NCI-H345 treated with DMSO at 0.1 percent for 48 hours (cell line): ENCODE results near the gene USHBP1.

Source experiments
- DNase-seq: peaks from one replicate; lab custom pipeline; 2025; ENCODE audit not compliant: unreplicated experiment; lab: John Stamatoyannopoulos, UW

The USHBP1 gene

DNA sequence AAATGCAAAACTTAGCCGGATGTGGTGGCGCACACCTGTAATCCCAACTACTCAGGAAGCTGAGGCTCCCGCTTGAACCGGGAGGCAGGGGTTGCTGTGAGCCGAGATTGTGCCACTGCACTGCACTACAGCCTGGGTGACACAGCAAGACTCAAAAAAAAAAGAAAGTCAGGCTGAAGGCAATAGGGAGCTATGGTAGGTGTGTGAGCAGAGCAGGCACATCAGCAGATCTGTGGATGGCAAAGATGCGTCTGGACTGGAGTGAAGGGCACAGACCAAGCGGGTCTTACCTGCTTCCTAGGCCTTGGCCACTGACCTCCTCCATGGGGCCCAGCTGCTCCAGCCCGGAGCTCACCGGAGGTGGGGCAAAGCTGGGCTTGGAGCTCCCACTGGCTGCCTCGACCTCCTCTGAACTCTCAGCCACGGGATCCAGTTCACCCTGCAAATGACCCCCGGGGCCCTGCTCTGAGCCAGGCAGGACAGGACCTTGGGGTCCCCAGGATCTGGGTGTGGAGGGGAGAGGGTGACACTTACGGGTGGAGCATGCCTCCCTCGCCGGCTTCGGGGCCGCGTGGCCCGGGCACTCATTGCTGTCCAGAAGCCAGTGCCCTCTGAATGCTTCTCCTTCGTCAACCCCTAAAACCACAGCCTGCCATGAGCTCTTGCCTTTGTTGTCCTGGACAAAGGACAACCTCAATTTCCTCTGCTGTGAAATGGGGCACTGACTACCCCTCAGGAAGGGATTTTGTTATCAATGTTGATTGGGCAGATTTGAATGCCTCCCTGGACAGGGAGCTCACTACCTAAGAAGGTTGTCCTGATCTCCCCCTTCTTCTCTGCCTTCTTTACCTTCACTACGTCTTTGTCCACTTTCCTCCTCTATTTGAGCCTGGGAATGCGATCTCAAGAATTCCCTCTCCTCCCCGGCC, 569 bp downstream of the USHBP1 start:
- no peak for DNase-seq

DNA sequence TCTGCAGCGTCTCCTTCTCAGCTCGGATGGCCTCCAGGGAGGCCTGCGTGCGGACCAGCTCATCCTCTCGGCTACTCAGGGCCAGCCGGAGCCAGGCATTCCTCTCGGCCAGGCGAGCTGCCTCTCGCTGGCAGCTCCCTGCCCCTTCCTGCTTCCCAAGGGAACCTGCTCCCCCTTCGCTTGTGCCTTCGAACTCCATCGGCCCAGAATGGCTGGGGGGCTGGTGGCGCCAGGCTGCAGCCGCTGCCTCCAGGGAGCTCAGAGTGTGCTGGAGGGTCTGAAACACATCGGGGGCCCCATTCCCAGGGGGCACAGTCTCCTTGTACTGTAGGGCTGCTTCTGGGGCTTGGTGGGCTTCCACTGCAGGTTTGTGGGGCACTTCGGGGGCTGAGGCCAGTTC, 2.0 kb downstream of the USHBP1 start:
- no peak for DNase-seq

DNA sequence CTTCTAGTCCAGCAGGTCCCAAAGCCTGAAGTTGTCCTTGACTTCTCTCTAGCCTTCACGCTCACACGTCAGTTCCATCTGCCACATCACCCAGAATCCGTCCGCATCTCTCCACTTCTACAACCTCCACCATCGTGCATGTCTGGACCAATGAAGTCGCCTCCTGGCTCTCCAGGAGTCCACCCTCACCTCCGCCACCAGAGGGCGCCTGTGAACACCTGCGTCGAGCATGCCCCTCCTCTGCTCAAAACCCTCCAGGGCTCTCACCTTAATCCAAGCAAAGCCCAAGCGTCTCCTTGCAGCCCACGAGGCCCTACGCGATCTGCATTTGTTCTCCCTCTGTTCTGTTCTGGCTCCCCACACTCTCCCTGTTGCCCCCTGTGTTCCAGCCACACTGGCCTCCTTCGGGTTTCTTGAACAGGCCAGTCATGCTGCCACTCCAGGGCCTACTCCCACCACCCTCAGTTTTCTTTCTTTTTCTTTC, 3.7 kb downstream of the USHBP1 start:
- peak; percentile 31 for DNase-seq

DNA sequence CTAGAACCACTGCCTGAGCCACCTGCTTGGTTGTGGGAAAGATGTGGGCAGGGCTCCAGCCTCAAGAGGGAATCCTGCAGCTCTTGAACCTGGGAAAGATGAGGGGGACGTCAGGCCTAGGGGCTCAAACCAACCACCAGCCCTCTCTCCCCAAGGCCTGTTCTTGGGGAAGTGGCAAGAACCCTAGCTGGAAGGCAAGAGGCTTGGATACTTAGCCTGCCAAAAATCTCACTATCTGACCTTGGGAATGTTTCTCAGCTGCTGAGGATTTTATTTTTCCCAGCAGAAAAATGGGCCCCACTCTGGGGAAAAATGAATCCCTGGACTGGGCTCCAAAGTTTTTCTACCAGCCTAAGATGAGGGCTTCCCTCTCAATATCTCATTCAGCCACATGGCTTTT, 4.6 kb downstream of the USHBP1 start:
- no peak for DNase-seq

DNA sequence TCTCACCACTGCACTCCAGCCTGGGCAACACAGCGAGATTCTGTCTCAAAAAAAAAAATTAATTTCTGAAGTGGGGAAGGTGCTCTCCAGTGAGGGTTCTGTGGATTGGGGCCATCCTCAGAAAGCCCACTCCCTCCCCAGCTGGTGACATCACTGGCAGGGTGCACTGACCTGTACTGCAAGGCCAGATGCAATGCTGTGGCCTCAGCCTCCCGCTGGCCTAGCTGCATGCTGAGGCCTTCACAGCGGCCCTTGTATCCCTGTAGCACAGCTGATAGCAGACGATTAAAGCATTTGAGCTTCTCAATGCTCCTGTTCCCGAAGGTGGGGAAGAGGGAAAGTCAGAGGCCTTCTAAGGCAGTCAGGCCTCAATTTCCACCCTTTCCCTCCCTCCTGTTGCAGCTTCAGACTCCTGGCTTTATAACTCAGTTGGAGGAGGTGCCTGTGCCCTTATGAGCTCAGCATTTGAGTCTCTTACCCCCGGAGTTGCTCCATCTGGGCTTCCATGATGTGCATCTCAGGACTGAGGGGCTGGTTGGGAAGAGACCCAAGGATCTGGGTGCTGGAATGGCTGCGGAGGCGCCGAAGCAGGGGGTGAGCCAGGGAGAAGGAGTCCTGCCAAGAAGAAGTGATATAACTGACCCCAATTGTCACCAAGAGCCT, 5.3 kb downstream of the USHBP1 start:
- DNase-seq: no peak

DNA sequence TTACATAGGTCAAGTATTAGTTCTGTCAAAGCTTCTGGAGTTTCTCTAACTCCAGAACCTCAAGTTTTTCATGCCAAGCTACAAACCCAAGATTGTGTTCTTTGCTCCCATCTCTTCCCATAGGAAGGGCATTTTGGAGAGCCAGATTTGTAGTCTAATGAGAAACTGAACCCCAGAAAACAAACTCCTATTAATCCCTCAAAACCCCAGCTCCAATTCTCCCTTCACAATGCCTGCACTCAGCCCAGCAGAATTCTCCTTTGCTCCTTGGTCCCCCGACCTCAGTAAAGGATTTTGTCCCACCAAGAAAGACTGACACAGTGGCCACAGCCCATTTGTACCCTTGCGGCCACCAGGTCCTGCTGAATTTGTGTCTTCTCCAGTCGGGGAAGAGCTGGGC, 8.4 kb downstream of the USHBP1 start:
- no peak for DNase-seq

- DNase-seq: no peak
These were observed 9.4 kb downstream of the USHBP1 start for GRCh38 chr19:17255150-17255621.

DNA sequence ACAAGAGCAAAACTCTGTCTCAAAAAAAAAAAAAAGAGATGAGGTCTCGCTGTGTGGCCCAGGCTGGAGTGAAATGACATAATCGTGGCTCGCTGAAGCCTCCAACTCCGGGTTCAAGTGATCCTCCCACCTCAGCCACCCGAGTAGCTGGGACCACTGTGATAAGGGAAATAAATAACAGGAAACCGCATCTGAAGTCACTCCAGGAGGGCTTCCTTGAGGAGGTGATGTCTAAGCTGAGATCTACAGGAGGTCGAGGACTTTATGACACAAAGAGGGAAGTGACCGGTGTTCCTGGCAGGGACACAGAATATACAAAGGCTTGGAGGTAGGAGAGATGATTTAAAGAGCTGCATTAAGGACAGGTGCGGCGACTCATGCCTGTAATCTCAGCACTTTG, 9.9 kb downstream of the USHBP1 start:
- DNase-seq: no peak

- DNase-seq: no peak
These were observed 14.5 kb downstream of the USHBP1 start for GRCh38 chr19:17249887-17250548.

DNA sequence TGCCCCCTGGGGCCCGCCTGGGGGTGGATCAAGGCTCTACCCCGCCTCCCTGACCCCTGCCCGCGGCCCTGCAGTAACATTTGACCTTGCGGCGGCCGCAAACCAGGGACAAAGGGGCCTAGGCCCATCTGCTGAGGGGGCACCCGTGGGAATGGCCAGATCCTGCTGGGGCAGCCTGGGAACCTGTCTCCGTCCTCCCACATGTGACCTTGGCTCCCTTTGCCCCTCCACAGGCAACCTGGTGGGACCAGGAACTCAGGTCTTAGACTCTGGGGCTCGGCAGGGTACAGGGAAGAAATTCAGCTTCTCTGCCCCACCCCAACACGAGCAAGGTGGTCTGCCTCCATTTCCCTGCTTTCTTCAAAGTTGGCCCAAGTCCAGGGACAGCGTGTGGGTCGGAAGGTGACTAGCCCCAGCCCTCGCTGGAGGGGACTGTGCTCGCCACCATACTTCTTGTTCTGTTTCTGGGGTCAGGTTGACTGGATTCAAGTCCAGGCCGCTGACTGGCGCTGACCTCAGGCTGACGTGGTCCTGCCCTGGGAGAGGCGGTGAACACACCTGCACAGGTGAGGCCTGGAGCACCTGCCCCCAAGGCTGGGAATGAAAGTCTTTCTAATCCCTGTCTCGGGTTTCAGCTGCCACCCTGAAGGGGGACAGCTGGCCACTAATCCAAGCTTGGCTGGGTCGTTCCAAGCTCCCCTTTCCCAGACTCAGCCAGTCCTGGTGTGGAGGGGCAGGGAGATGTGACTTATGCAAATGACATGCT, 16.4 kb downstream of the USHBP1 start:
- no peak for DNase-seq

DNA sequence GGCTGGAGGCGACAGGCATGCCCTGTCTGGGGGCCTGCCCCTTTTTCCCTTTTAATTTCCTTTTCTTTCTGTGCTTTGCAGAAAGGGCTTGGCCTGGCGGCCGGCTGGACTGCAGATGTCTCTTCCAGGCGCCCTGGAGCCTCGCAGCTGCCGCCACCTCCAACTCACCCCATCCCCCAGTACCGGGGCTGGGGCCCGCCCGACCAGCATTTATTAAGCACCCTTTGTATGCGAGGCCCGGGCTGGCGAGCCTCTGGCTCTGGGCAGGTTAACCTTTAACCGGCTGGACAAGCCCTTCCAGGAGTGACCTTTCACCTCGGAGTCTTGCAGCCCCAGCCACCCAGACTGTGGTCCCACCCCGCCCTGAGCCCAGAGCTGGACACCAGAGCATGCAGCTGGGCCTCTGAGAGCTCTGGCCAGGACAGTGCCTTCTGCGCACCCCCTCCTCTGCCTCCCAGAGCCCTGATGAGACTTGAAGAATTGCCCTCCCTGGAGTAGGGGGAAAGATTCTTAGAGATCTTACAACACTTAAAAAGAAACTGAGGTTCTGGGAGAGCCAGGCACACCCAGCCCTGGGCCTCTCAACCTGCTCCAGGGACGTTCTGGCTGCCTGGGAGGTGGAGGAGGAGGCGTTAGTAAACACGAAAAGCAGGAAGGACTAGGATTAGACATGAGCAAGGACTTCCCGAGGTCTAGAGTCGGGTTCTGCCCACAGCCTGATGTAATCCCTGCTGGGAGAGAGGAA, 17.7 kb downstream of the USHBP1 start:
- DNase-seq: no peak

GRCh38 chr19:17245535-17245984, 19.0 kb downstream of the USHBP1 start, which contains the start of gene NR2F6:
Gene NR2F6, minus strand, starts transcription at chr19:17245919. Its CDS starts 699 bp downstream, at chr19:17245220.
- no peak for DNase-seq

GRCh38 chr19:17244618-17245534, 19.7 kb downstream of the USHBP1 start:
- no peak for DNase-seq

DNA sequence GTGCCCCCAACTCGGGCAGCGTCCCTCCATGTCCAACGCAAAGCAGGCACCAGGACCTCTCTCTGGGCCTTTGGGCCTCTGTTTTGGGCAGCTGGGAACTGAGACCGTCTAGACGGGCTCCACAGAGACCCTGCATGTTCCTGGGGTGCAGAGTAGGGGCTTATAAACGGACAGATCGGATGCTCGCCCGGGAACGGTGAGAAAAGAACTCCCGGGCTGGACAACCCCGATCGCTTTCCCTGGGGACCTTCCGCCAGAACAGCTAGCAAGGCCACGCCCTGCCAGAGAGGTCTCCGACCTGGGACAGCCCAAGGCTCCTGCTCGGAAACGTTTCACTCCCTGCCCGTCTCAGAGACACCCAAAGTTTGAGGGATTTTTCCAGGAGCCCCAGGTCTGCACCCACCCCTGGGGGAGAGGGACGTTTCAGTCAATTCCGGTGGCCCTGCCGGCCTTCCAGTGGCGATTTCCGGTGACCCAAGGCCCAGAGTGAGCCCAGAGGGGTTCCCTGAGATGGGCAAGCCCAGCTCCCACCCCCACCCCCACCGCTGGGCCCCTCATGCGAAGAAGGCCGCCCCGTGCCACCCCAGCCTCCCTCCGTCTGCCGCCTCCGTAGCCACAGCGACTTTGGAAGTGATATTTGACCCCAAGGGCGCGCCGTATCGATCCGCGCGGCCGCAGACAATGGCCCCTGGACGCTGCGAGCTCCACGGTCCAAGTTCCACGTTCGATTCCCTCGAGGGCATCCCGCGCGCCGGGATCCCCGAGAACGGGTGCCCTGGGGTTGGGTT, 20.5 kb downstream of the USHBP1 start:
- DNase-seq: no peak

DNA sequence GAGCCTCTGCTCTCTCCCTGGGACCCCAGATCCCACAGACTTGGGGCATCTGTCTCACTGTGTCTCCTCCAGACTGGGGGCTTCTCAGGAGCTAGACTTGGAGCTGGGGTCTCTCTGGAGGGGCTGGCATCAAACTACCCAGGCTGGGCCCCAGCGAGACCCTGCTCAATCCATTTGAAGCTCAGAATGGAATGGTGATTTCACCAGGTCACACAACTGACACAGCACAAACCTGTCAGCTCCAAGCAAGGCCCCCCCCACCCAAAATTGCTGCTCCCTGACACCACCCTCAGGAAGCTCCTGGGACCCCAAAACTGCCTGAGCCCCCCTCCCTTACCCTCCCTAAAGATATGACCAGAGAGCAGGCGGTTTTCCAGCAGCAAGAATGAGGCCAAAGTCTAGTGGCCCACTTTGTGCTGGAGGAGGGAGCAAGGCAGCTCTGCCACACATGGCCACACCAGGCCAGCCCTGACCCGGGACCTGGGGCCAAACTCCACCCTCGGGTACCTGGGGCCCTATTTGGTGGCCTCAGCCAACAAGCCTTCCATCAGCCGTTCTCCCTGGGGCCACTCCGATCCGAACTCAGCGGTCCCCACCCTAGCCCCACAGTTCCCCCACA, 21.2 kb downstream of the USHBP1 start:
- DNase-seq: no peak

DNA sequence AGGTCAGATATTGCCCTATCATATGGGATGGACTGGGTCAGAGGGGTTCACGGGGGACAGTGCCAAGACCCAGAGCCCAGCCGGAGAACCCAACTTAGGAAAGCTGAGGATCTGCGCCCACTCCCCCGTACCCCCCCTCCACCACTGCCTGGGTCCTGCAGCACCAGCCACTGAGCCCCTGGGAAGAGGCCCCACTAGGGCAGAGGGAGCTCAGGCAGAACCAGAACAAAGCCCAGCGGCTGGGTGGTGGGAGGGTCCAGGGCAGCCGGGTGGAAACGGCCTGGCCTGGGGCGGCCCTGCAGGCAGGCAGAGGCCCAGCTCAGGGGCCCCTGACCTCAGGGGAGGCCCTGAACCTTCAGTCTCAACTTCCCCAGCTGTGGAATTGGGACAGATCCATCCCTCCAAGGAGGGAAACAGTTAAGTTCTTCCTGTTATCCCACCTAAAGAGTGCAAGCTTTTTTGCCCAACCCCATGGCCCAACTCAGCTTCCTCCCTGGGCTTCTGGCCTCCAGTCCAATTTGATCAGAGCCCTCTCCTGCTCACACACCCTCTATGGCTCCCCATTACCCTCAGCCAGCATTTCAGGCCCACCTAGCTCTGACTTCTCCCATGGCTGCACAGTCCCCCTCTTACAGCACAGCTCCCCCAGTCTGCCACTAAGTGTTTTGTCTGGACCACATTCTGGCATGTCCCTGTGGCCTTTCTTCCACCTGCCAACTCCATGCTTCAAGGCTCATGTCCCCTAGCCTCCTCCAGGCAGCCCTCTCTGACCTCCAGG, 21.9 kb downstream of the USHBP1 start:
- DNase-seq: no peak

- DNase-seq: no peak
These were observed 23.6 kb downstream of the USHBP1 start for GRCh38 chr19:17240826-17241399.
